ENCODE results near the gene GAGE12H.
"Not testable (repeated sequence)": the region's sequence is repeated elsewhere in the genome, so short reads cannot be mapped to it uniquely, and the experiment has no call there.

Gene GAGE12H, protein sequence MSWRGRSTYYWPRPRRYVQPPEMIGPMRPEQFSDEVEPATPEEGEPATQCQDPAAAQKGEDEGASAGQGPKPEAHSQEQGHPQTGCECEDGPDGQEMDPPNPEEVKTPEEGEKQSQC

GRCh38 chrX:49579649-49580048 lies at the start of gene GAGE12H:
GAGE12H (plus strand) TSS chrX:49579949; CDS start chrX:49581104, 1,155 bp downstream.
- not testable (repeated sequence) for DNase-seq

DNA sequence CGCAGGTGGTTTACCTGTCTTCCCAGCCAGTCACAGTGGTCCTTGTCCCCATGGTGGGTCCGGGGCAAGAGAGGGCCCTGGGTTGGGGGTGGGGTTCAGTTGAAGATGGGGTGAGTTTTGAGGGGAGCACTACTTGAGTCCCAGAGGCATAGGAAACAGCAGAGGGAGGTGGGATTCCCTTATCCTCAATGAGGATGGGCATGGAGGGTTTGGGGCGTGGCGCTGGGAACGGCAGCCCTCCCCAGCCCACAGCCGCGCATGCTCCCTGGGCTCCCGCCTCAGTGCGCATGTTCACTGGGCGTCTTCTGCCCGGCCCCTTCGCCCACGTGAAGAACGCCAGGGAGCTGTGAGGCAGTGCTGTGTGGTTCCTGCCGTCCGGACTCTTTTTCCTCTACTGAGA lies 47.9 kb upstream of the GAGE12H start, which contains the start of gene GAGE12C:
TSS of gene GAGE12C (plus strand) at position 301 of the 400 bp plus-strand sequence. CDS start 1,155 bp downstream, outside the sequence.
- DNase-seq: not testable (repeated sequence)

DNA sequence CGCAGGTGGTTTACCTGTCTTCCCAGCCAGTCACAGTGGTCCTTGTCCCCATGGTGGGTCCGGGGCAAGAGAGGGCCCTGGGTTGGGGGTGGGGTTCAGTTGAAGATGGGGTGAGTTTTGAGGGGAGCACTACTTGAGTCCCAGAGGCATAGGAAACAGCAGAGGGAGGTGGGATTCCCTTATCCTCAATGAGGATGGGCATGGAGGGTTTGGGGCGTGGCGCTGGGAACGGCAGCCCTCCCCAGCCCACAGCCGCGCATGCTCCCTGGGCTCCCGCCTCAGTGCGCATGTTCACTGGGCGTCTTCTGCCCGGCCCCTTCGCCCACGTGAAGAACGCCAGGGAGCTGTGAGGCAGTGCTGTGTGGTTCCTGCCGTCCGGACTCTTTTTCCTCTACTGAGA lies 38.3 kb upstream of the GAGE12H start, which contains the start of gene GAGE12D:
TSS of gene GAGE12D (plus strand) at position 301 of the 400 bp plus-strand sequence. CDS start 1,155 bp downstream, outside the sequence.
- not testable (repeated sequence) for DNase-seq

DNA sequence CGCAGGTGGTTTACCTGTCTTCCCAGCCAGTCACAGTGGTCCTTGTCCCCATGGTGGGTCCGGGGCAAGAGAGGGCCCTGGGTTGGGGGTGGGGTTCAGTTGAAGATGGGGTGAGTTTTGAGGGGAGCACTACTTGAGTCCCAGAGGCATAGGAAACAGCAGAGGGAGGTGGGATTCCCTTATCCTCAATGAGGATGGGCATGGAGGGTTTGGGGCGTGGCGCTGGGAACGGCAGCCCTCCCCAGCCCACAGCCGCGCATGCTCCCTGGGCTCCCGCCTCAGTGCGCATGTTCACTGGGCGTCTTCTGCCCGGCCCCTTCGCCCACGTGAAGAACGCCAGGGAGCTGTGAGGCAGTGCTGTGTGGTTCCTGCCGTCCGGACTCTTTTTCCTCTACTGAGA lies 28.8 kb upstream of the GAGE12H start, which contains the start of gene GAGE12E:
TSS of gene GAGE12E (plus strand) at position 301 of the 400 bp plus-strand sequence. CDS start 1,155 bp downstream, outside the sequence.
- not testable (repeated sequence) for DNase-seq

DNA sequence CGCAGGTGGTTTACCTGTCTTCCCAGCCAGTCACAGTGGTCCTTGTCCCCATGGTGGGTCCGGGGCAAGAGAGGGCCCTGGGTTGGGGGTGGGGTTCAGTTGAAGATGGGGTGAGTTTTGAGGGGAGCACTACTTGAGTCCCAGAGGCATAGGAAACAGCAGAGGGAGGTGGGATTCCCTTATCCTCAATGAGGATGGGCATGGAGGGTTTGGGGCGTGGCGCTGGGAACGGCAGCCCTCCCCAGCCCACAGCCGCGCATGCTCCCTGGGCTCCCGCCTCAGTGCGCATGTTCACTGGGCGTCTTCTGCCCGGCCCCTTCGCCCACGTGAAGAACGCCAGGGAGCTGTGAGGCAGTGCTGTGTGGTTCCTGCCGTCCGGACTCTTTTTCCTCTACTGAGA lies 19.2 kb upstream of the GAGE12H start, which contains the start of gene GAGE12F:
TSS of gene GAGE12F (plus strand) at position 301 of the 400 bp plus-strand sequence. CDS start 1,155 bp downstream, outside the sequence.
- DNase-seq: not testable (repeated sequence)

- not testable (repeated sequence) for DNase-seq
Measured at GRCh38 chrX:49568728-49569127, 11.0 kb upstream of the GAGE12H start.

DNA sequence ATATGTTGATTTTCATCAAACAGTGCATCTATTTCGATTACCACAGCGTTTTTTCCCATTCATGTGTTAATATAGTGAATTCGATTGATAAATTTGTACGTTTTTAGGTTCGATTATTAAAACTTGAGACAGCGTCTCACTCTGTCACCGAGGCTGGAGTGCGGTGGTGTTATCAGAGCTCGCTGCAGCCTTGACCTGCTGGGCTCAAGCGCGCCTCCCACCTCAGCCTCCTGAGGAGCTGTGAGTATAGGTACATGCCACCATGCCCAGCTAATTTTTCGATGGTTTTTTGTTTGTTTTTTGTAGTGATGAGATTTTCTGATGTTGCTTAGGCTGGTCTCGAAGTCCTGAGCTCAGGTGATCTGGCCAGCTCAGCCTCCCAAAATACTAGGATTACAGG lies 10.6 kb upstream of the GAGE12H start:
- DNase-seq: not testable (repeated sequence)

GRCh38 chrX:49570100-49570499 lies 9.6 kb upstream of the GAGE12H start, which contains the start of gene GAGE12G:
GAGE12G (plus strand) TSS chrX:49570400; CDS start chrX:49571555, 1,155 bp downstream.
- not testable (repeated sequence) for DNase-seq

GRCh38 chrX:49589196-49589595 lies 9.4 kb downstream of the GAGE12H start, which contains the start of gene GAGE2A:
GAGE2A (plus strand) TSS chrX:49589496; CDS start chrX:49590651, 1,155 bp downstream.
- DNase-seq: not testable (repeated sequence)

DNA sequence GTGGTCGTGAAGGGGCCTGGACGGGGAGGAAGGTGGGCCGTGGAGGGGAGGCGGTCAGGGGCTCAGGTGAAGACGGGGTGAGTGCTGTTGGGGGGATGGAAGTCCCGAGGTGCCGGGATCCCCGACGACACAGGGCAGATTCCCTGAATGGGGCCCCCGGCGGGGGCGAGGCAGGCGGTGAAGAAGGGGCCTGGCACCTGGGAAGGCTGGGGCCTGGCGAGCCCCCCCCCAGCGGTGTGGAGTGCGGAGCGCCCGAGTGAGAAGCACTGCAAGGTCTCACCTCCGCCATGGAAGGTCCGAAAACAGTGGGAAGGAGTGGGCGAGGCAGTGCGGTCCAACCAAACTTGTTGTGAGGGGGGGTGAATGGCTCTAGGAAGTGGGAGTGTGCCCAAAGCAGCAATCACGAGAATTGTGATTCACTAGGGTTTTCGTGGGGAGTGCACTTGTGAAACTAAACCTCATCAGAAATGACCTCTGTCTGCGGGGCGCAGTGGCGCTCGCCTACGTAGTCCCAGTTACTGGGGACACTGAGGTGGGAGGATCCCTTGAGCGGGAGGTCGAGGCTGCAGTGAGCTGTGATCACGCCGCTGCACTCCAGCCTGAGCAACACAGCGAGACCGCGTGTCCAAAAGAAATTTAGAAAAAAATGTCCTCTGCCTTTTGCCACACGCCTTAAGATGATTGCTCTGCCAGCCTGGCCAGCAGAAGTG lies 10.2 kb downstream of the GAGE12H start:
- DNase-seq: not testable (repeated sequence)

DNA sequence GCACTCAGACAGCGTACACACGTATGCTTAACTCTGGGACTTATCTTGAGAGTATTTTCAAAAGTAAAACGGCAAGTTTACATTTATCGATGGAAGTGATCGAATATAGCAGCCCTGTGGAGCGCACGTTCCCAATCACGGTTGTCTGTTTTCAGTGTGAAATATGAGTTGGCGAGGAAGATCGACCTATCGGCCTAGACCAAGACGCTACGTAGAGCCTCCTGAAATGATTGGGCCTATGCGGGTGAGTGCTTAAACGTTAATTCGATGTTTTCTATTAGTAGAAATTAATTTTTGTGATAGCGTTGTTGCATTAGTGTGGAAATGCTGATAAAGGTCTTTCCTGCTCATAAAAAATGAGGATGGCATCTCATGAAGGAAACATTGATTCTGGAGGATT lies 10.7 kb downstream of the GAGE12H start:
- not testable (repeated sequence) for DNase-seq

DNA sequence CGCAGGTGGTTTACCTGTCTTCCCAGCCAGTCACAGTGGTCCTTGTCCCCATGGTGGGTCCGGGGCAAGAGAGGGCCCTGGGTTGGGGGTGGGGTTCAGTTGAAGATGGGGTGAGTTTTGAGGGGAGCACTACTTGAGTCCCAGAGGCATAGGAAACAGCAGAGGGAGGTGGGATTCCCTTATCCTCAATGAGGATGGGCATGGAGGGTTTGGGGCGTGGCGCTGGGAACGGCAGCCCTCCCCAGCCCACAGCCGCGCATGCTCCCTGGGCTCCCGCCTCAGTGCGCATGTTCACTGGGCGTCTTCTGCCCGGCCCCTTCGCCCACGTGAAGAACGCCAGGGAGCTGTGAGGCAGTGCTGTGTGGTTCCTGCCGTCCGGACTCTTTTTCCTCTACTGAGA lies 19.0 kb downstream of the GAGE12H start, which contains the start of gene GAGE1:
TSS of gene GAGE1 (plus strand) at position 301 of the 400 bp plus-strand sequence. CDS start 1,155 bp downstream, outside the sequence.
- not testable (repeated sequence) for DNase-seq

GRCh38 chrX:49610718-49611310 lies 31.1 kb downstream of the GAGE12H start:
- DNase-seq: no peak

GRCh38 chrX:49618574-49618973 lies 38.8 kb downstream of the GAGE12H start:
- DNase-seq: no peak

- DNase-seq: peak; percentile 42
Measured at GRCh38 chrX:49627086-49627777, 47.5 kb downstream of the GAGE12H start.

All from suppressor macrophage treated with lipopolysaccharide for 4 hours (primary cell).